Glutamatergic neuron (in vitro differentiated cells): ENCODE data around the gene SLC27A1. TPM values are rescaled to one million over a fixed set of nuclear protein-coding genes. Genes with fewer than 3 reads are reported as not detected.
"Not testable (repeated sequence)": the region's sequence is repeated elsewhere in the genome, so short reads cannot be mapped to it uniquely, and the experiment has no call there.

Source experiments
- DNase-seq: peaks from one replicate; pipeline ENCODE4 v3.0.0; 2022
- H3K27ac Mint-ChIP-seq: one replicate; pipeline ENCODE4 v1.8.0; 2020; ENCODE audit warnings: mild to moderate bottlenecking, mixed read lengths, inconsistent platforms; ENCODE audit not compliant: unreplicated experiment
- H3K27me3 Mint-ChIP-seq: one replicate; pipeline ENCODE4 v1.8.0; 2020; ENCODE audit warnings: mild to moderate bottlenecking, moderate library complexity, mixed read lengths, inconsistent platforms; ENCODE audit not compliant: unreplicated experiment
- H3K36me3 Mint-ChIP-seq: one replicate; pipeline ENCODE4 v1.8.0; 2020; ENCODE audit warnings: mild to moderate bottlenecking, mixed read lengths, inconsistent platforms; ENCODE audit not compliant: unreplicated experiment
- H3K4me1 Mint-ChIP-seq: one replicate; pipeline ENCODE4 v1.8.0; 2020; ENCODE audit warnings: mild to moderate bottlenecking, low read depth, mixed read lengths, inconsistent platforms; ENCODE audit not compliant: unreplicated experiment
- H3K4me3 Mint-ChIP-seq: one replicate; pipeline ENCODE4 v1.8.0; 2020; ENCODE audit warnings: mild to moderate bottlenecking, mixed read lengths, inconsistent platforms; ENCODE audit not compliant: unreplicated experiment
- H3K9me3 Mint-ChIP-seq: one replicate; pipeline ENCODE4 v1.8.0; 2020; ENCODE audit warnings: mild to moderate bottlenecking, moderate library complexity, mixed read lengths, inconsistent platforms; ENCODE audit not compliant: unreplicated experiment
- total RNA-seq: library from RNA; stranded (reverse); fragmentation: NEBNext Ultra II Directional; extraction: Animal tissue kit (Norgen Biotek cat#: 25700); gene quantifications from one replicate; pipeline ENCODE4 v1.2.1, GENCODE V29; 2021; ENCODE audit not compliant: unreplicated experiment
- TF ChIP-seq, protein P1 (sequence below): fragments of 200-600 bp; sonication (generic); IDR thresholded peaks from one replicate; pipeline ENCODE4 v1.5.0; 2021; ENCODE audit not compliant: partially characterized antibody, unreplicated experiment

Gene SLC27A1
- total RNA-seq, 1 donor from 2014 or later = 16.9 TPM

DNA sequence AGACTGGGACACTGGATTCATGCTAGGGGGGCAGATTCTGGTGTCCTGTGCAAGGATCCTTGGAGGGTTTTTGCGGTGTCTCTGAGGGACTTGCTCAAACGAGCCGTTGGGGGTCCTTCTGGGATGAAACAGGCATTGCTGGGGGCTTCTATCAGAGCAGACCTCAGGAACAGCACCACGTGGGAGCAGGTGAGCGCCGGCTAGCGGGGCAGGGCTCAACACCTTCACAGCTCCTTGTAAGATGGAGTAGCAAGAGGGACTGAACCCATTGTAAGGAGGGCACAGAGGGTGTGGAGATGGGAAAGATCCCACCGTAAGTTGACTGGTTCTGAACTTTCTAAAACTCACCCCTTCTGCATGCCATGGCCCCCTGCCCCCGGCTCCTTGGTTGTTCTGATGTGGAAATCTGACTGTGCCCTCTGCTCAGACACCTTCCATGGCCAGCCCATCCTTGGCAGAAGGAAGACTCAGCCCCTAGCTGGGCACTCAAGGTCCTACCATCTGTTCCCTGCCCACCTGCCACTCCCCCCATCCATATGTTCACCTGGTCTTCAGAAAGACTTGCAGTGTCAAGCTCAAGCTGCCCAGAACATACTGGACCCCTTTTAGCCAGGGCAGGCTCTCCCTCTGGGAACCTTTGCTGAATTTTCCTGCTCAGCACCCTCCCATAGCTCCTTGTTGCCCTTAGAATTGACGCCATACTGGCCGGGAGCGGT lies 1.2 kb downstream of the SLC27A1 start:
- H3K36me3 Mint-ChIP-seq = no peaks in the 10 kb centered on the region
- TF ChIP-seq, protein P1, sequence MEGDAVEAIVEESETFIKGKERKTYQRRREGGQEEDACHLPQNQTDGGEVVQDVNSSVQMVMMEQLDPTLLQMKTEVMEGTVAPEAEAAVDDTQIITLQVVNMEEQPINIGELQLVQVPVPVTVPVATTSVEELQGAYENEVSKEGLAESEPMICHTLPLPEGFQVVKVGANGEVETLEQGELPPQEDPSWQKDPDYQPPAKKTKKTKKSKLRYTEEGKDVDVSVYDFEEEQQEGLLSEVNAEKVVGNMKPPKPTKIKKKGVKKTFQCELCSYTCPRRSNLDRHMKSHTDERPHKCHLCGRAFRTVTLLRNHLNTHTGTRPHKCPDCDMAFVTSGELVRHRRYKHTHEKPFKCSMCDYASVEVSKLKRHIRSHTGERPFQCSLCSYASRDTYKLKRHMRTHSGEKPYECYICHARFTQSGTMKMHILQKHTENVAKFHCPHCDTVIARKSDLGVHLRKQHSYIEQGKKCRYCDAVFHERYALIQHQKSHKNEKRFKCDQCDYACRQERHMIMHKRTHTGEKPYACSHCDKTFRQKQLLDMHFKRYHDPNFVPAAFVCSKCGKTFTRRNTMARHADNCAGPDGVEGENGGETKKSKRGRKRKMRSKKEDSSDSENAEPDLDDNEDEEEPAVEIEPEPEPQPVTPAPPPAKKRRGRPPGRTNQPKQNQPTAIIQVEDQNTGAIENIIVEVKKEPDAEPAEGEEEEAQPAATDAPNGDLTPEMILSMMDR = no peak
- no peak for DNase-seq
- H3K4me3 Mint-ChIP-seq = peak overlapping the region; percentile 94
- H3K4me1 Mint-ChIP-seq = peaks cover 12% of the 10 kb centered on the region
- peaks cover 5% of the 10 kb centered on the region for H3K27me3 Mint-ChIP-seq
- peak overlapping the region; percentile 93 for H3K27ac Mint-ChIP-seq
- H3K9me3 Mint-ChIP-seq = peaks cover 6% of the 10 kb centered on the region

DNA sequence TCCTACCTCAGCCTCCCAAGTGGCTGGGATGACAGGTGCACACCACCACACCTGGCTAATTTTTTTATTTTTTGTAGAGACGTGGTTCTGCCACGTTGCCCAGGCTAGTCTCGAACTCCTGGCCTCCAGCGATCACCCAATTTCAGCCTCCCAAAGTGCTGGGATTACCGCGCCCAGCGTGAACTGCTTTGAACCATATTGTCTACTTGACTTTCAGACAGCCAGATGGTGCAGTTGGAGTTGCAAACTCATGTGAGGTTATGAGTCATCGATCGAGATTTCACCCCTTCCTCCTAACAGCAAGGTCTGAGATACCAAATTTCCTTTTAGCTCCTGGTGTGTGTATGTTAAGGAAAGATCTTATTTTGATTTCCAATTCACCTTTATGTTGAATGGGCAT lies 2.7 kb downstream of the SLC27A1 start:
- H3K4me3 Mint-ChIP-seq = peak overlapping the region; percentile 25
- DNase-seq = no peak
- TF ChIP-seq, protein P1 = no peak
- H3K9me3 Mint-ChIP-seq = peaks cover 8% of the 10 kb centered on the region
- peaks cover 5% of the 10 kb centered on the region for H3K27me3 Mint-ChIP-seq
- peaks cover 12% of the 10 kb centered on the region for H3K4me1 Mint-ChIP-seq
- H3K36me3 Mint-ChIP-seq = no peaks in the 10 kb centered on the region
- H3K27ac Mint-ChIP-seq = no peak overlapping the region

DNA sequence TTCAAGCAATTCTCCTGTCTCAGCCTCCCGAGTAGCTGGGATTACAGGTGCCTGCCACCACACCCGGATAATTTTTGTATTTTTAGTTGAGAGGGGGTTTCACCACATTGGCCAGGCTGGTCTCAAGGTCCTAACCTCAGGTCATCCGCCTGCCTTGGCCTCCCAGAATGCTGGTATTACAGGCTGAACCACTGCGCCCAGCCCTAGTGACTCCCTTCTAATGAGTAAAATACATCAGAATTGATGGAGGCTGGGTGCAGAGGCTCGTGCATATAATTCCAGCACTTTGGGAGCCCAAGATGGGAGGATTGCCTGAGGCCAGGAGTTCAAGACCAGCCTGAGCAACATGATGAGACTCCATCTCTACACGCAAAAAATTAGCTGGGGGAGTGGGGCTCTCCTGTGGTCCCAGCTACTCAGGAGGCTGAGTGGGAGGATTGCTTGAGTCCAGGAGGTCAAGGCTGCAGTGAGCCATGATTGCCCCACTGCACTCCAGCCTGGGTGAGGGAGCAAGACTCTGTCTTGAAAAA lies 4.8 kb downstream of the SLC27A1 start:
- not testable (repeated sequence) for H3K27ac Mint-ChIP-seq, H3K36me3 Mint-ChIP-seq, H3K4me3 Mint-ChIP-seq, H3K9me3 Mint-ChIP-seq, H3K27me3 Mint-ChIP-seq, H3K4me1 Mint-ChIP-seq, DNase-seq

DNA sequence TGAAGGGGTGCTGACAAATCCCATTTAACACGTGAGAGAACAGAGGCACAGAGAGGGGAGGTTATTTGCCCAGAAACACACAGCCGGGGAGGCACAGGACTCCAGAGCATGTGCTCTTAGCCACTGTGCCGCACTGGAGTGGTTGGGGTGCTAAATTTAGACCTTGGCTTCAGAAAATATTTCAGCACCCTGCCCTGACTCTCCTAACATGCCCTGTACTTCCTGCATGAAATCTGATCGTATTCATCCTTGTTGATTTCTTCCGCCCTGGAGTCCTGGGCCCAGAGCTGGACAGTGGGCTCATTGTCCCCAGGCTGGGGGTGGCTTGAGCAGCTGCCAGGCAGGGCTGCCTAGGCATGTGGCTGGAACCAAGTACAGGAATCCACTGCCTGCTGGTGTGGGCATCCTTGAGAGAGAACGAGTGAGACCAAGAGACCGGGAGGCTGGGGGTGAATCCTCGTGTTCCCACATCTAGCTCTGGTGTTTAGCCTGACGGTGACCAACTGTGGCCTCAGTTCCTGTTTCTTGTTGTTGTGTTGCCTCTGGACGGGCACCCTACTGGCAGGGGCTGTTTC lies 5.3 kb downstream of the SLC27A1 start:
- H3K36me3 Mint-ChIP-seq = no peaks in the 10 kb centered on the region
- no peak for DNase-seq
- H3K27ac Mint-ChIP-seq = no peak overlapping the region
- H3K4me3 Mint-ChIP-seq = no peak overlapping the region
- peaks cover 5% of the 10 kb centered on the region for H3K9me3 Mint-ChIP-seq
- peaks cover 2% of the 10 kb centered on the region for H3K27me3 Mint-ChIP-seq
- TF ChIP-seq, protein P1 = no peak
- H3K4me1 Mint-ChIP-seq = peaks cover 9% of the 10 kb centered on the region

DNA sequence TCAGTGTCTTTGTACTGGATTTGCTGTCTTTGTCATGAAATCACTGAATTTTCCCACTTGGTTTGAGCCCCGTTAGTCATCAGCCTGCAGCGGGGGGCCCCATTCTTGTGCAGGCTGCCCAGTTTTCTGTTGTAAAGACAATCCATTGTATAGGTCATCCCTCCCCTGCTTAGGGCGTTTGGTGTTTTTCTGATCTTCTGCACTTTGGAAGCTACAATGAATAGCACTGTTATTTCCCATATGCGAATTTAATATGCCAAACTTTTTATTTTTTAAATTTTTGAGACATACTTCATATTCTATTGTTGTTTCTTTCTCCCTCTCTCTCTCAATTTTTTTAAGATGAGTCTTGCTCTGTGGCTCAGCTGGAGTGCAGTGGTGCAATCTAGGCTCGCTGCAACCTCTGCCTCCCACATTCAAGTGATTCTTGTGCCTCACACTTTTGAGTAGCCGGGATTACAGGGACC lies 9.0 kb downstream of the SLC27A1 start:
- H3K4me3 Mint-ChIP-seq = no peak overlapping the region
- TF ChIP-seq, protein P1 = no peak
- H3K27me3 Mint-ChIP-seq = peaks cover 2% of the 10 kb centered on the region
- DNase-seq = no peak
- H3K36me3 Mint-ChIP-seq = no peaks in the 10 kb centered on the region
- peaks cover 6% of the 10 kb centered on the region for H3K4me1 Mint-ChIP-seq
- peaks cover 7% of the 10 kb centered on the region for H3K9me3 Mint-ChIP-seq
- no peak overlapping the region for H3K27ac Mint-ChIP-seq
